ENCODE measurements around the gene TBC1D4. TPM values are rescaled to one million over a fixed set of nuclear protein-coding genes. Genes with fewer than 3 reads are reported as not detected.

The TBC1D4 gene
- total and polyA plus RNA-seq, 9 of the 15 experiments (the other 6 are each of a cell fraction or from before 2014, with no cell fraction given), result 2.8 to 12.3 (median 7.0) TPM

GRCh38 chr13:75363371-75363770 is 118.6 kb downstream of the TBC1D4 start:
- H3K9me3 ChIP-seq (replicated peaks; ENCODE audit: control insufficient read depth, insufficient read depth, low read depth, low read length), result no peaks in the 10 kb centered on the region
- no TSS peak for BruUV-seq (replicated peaks)
- in situ Hi-C loops (cut with MboI), result no loop called here
- H3K27ac ChIP-seq (ENCODE audit: extremely low read depth, low read depth, low read length), result no peak overlapping the region
- FAIRE-seq (no peak), DNase-seq (ENCODE audit: extremely low read depth in 1 of 4, low spot score in 3 of 4) (no peak), ATAC-seq (no peak)
- intact Hi-C loops (cut with micrococcal nuclease), result no loop called here
- no peak for TF ChIP-seq PBX2 (CRISPR knock-in tag; IDR thresholded peaks at IDR 0.05; ENCODE audit: low read depth)
- TF ChIP-seq PBX2 (tag; conservative IDR thresholded peaks at IDR 0.05; ENCODE audit: low read depth), result no peak
- TF ChIP-seq ZBTB7A (IDR thresholded peaks at IDR 0.05; ENCODE audit: borderline replicate concordance, control insufficient read depth, low read depth, low read length), result no peak
- TF ChIP-seq GTF2B (IDR thresholded peaks at IDR 0.05; ENCODE audit: extremely low read depth, insufficient read length), result no peak
- no peak for TF ChIP-seq ZNF778 (CRISPR knock-in tag; IDR thresholded peaks at IDR 0.05)
- TF ChIP-seq HIVEP1 (CRISPR knock-in tag; IDR thresholded peaks at IDR 0.05), result no peak
- TF ChIP-seq HNRNPK (IDR thresholded peaks at IDR 0.05; ENCODE audit: low read depth, low read length, poor library complexity, severe bottlenecking), result no peak
- no peak for TF ChIP-seq TRIM28 (IDR thresholded peaks at IDR 0.05)
- no peaks in the 10 kb centered on the region for H3K4me1 ChIP-seq (replicated peaks in 1 of 2; ENCODE audit: control insufficient read depth in 2 of 2, insufficient read depth in 2 of 2, low read length in 2 of 2)
- no peak overlapping the region for H3K4me2 ChIP-seq (ENCODE audit: insufficient read depth, low read length)
- POLR2A ChIA-PET, result no interaction called here
- WGBS (ENCODE audit: insufficient coverage, low coverage, missing lambda C conversion rate), result 29% methylated on average over 3 of the region's 3 CpGs
- no peaks in the 10 kb centered on the region for H3K36me3 ChIP-seq (ENCODE audit: control insufficient read depth, insufficient read depth, low read length)
- H3K9me1 ChIP-seq (ENCODE audit: control insufficient read depth, insufficient read depth, low read length), result no peaks in the 10 kb centered on the region
- no peaks in the 10 kb centered on the region for H3K27me3 ChIP-seq (ENCODE audit: control insufficient read depth in 2 of 2, insufficient read depth in 2 of 2, low read length in 2 of 2)
- CTCF ChIA-PET (ENCODE audit: low intra/inter-chr PET ratio), result no interaction called here
- H3K79me2 ChIP-seq (ENCODE audit: control insufficient read depth, insufficient read depth, low read length), result no peaks in the 10 kb centered on the region; the same call in 1 of the 3 replicates
- no peak overlapping the region for H2AFZ ChIP-seq (ENCODE audit: low read depth, low read length)
- H3K9ac ChIP-seq (ENCODE audit: insufficient read depth in 1 of 2, low read depth in 2 of 2, low read length in 2 of 2), result no peak overlapping the region
- H3K4me3 ChIP-seq, result no peak overlapping the region
- H4K20me1 ChIP-seq (replicated peaks; ENCODE audit: control insufficient read depth, insufficient read depth, low read length), result no peaks in the 10 kb centered on the region

Measured in K562 (cell line).